Uterus (tissue), 4 donors: Measurements from ENCODE around the gene TGIF2. TPM values are rescaled to one million over a fixed set of nuclear protein-coding genes. Genes with fewer than 3 reads are reported as not detected.
"Not testable (repeated sequence)": the region's sequence is repeated elsewhere in the genome, so short reads cannot be mapped to it uniquely, and the experiment has no call there.

Source experiments
- DNase-seq, 2 donors: peaks; one replicate each; pipeline ENCODE4 v3.0.0-alpha.2; 2019 to 2020
- H3K27ac ChIP-seq, 2 donors: fragments of 200-600 bp; sonication (generic); 1 replicate in 1 of 2; 2 replicates in 1 of 2; pipeline ENCODE4 v1.5.1; 2016 to 2018
- H3K27me3 ChIP-seq, 2 donors: fragments of 200-600 bp; sonication (generic); one replicate each; pipeline ENCODE4 v1.5.1; 2018 to 2019; ENCODE audit warnings: control low read depth in 1 of 2
- H3K36me3 ChIP-seq, 2 donors: fragments of 200-600 bp; sonication (generic); one replicate each; pipeline ENCODE4 v1.5.1; 2019; ENCODE audit warnings: control low read depth in 1 of 2
- H3K4me1 ChIP-seq, 2 donors: fragments of 200-600 bp; sonication (generic); one replicate each; pipeline ENCODE4 v1.5.1; 2018 to 2019; ENCODE audit warnings: control low read depth in 1 of 2
- H3K4me3 ChIP-seq, 2 donors: fragments of 200-600 bp; sonication (generic); 1 replicate in 1 of 2; 2 replicates in 1 of 2; pipeline ENCODE4 v1.5.1; 2018 to 2019; ENCODE audit warnings: mild to moderate bottlenecking in 1 of 2
- H3K9me3 ChIP-seq, 2 donors: fragments of 200-600 bp; sonication (generic); one replicate each; pipeline ENCODE4 v1.5.1; 2019; ENCODE audit warnings: control low read depth in 1 of 2
- CTCF ChIP-seq, 4 experiments: fragments of 200-600 bp in 2 of 4; fragments of 450-650 bp in 2 of 4; sonication (generic) in 2 of 4; IDR thresholded peaks; one replicate each; pipeline ENCODE4 v1.5.1; 2016 to 2019; ENCODE audit warnings: antibody characterized with exemption in 4 of 4, mild to moderate bottlenecking in 2 of 4, moderate library complexity in 1 of 4
- POLR2A ChIP-seq, 2 donors: fragments of 450-650 bp; IDR thresholded peaks; one replicate each; pipeline ENCODE4 v1.6.1; 2016; ENCODE audit warnings: antibody characterized with exemption in 2 of 2, mild to moderate bottlenecking in 1 of 2, moderate library complexity in 1 of 2
- intact Hi-C: fragments of 100-400 bp; cut with DNase I; formaldehyde crosslinking; loops from one replicate; pipeline ENCODE4 v1.15.1; 2023; ENCODE audit warnings: low total_unique reads
- total RNA-seq, 4 donors: library from RNA; depleted of rRNA in 3 of 4; stranded (reverse); fragments of >200 nt in 3 of 4; gene quantifications; one replicate each; pipeline versions ENCODE4 v1.1.0 to v1.2.4, GENCODE V29; 2014 to 2023
- donor health status: DM: yes; HTN: yes; CAD: no.

TGIF2 gene
- total RNA-seq, 4 donors from 2014 or later = 3.3 to 35.7 (median 17.7) TPM

- Histone ChIP-seq H3K36me3 (no peaks in the 10 kb centered on the region), H3K27ac (peak overlapping the region; percentile 73 to 91), H3K4me1 (peaks cover 0 to 6% of the 10 kb centered on the region in 2 donors), H3K4me3 (peak overlapping the region; percentile 87 to 100), H3K27me3 (no peaks in the 10 kb centered on the region), H3K9me3 (no peaks in the 10 kb centered on the region)
- no peak for DNase-seq
- no peak for TF ChIP-seq CTCF (IDR thresholded peaks at IDR 0.05)
- TF ChIP-seq POLR2A (IDR thresholded peaks at IDR 0.05) = no peak
- intact Hi-C loops = loop anchor here (10.0 kb wide), 1 partner anchor 52 kb away; no protein-coding TSS in a partner anchor
Measured at GRCh38 chr20:36606158-36607066, 33.0 kb downstream of the TGIF2 start.

- H3K27me3 ChIP-seq = no peaks in the 10 kb centered on the region
- TF ChIP-seq POLR2A (IDR thresholded peaks at IDR 0.05) (no peak), CTCF (IDR thresholded peaks at IDR 0.05) (no peak)
- no peaks in the 10 kb centered on the region for H3K9me3 ChIP-seq
- no peak for DNase-seq
- intact Hi-C loops = loop anchor here (10.0 kb wide), 1 partner anchor 53 kb away; no protein-coding TSS in a partner anchor
- no peak overlapping the region for H3K4me3 ChIP-seq
- no peaks in the 10 kb centered on the region for H3K36me3 ChIP-seq
- no peak overlapping the region for H3K27ac ChIP-seq
- H3K4me1 ChIP-seq = peaks cover 0 to 6% of the 10 kb centered on the region in 2 donors
Measured at GRCh38 chr20:36607586-36608387, 34.4 kb downstream of the TGIF2 start.

GRCh38 chr20:36608388-36608728 lies 35.0 kb downstream of the TGIF2 start:
- not testable (repeated sequence) for H3K36me3 ChIP-seq, H3K4me3 ChIP-seq
- intact Hi-C loops = loop anchor here (10.0 kb wide), 1 partner anchor 54 kb away; no protein-coding TSS in a partner anchor

GRCh38 chr20:36611625-36612024 lies 38.2 kb downstream of the TGIF2 start:
- Histone ChIP-seq H3K27ac (no peak overlapping the region), H3K36me3 (no peaks in the 10 kb centered on the region), H3K4me3 (no peak overlapping the region), H3K27me3 (no peaks in the 10 kb centered on the region), H3K4me1 (peaks cover 0 to 3% of the 10 kb centered on the region in 2 donors), H3K9me3 (no peaks in the 10 kb centered on the region)
- no peak for DNase-seq
- TF ChIP-seq CTCF (IDR thresholded peaks at IDR 0.05) (no peak), POLR2A (IDR thresholded peaks at IDR 0.05) (no peak)
- intact Hi-C loops = loop anchor here (10.0 kb wide), 1 partner anchor 263 kb away; the partner anchor contains the start of gene TLDC2

More at GRCh38 chr20:36608388-36608728, 35.0 kb downstream of the TGIF2 start:
- H3K4me1 ChIP-seq, H3K27ac ChIP-seq, H3K27me3 ChIP-seq, H3K9me3 ChIP-seq, DNase-seq: not testable (repeated sequence)

- intact Hi-C loops = loop anchor here (10.0 kb wide), 1 partner anchor 261 kb away; the partner anchor contains the start of gene TLDC2
- TF ChIP-seq POLR2A (IDR thresholded peaks at IDR 0.05) = no peak
- TF ChIP-seq CTCF (IDR thresholded peaks at IDR 0.05) = no peak
- DNase-seq = no peak
- no peaks in the 10 kb centered on the region for H3K36me3 ChIP-seq
- no peak overlapping the region for H3K4me3 ChIP-seq
- no peaks in the 10 kb centered on the region for H3K9me3 ChIP-seq
- no peaks in the 10 kb centered on the region for H3K27me3 ChIP-seq
- H3K4me1 ChIP-seq = no peaks in the 10 kb centered on the region
- H3K27ac ChIP-seq = no peak overlapping the region
Measured at GRCh38 chr20:36613974-36614373, 40.6 kb downstream of the TGIF2 start.
